ENCODE data around the gene THOC1. TPM values are rescaled to one million over a fixed set of nuclear protein-coding genes. Genes with fewer than 3 reads are reported as not detected.

THOC1 gene
- total RNA-seq, 2 donors from 2014 or later = 71.6 to 99.1 TPM

GRCh38 chr18:213966-214365, 53.9 kb downstream of the THOC1 start:
- Mint-ChIP-seq H3K27ac (no peak overlapping the region), H3K4me3 (no peak overlapping the region), H3K4me1 (no peaks in the 10 kb centered on the region), H3K9me3 (no peaks in the 10 kb centered on the region), H3K27me3 (no peaks in the 10 kb centered on the region), H3K36me3 (ENCODE audit: low read depth) (peaks cover 99% of the 10 kb centered on the region)
- ATAC-seq (replicated peaks) = no peak

DNA sequence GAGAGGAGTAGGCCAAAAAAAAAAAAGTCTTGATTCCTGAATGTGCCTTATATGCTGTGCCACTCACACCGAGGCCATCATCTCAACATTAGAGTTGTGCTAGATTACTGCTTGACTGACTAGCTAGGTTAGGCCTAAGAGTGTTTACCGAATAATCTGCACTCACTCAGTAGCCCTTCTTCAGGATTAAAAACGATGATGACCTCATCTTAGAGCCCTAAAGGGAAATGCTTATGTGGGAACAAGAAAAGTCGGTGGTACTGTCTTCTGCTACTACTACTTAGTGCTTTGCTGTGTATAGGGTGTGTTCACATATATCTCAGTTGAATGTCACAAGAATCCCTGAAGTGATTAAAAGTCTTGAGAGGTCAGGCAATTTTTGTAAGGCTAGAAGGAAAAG, 54.3 kb downstream of the THOC1 start:
- H3K4me1 Mint-ChIP-seq = no peaks in the 10 kb centered on the region
- H3K9me3 Mint-ChIP-seq = no peaks in the 10 kb centered on the region
- H3K36me3 Mint-ChIP-seq (ENCODE audit: low read depth) = peaks cover 100% of the 10 kb centered on the region
- no peak overlapping the region for H3K4me3 Mint-ChIP-seq
- no peak for ATAC-seq (replicated peaks)
- H3K27me3 Mint-ChIP-seq = no peaks in the 10 kb centered on the region
- H3K27ac Mint-ChIP-seq = no peak overlapping the region

DNA sequence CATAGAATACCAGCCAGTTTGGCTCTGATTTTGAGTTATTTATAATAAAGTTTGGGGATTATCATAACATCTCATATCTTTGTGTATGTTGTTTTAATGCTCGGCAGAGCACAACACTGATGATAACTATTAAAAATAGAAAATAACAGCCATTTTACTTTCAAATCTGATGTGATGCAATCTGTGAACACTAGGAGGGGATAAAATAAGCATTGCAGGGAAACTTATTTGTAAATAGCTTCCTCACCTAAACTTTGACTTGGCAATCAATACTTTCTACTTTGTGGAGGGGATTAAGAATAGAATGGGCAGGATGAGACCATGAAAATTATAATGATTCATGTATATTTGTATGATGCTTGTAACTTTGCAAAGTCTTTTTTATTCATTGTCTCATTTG, 55.1 kb downstream of the THOC1 start:
- Mint-ChIP-seq H3K4me3 (no peak overlapping the region), H3K36me3 (ENCODE audit: low read depth) (peaks cover 100% of the 10 kb centered on the region), H3K27me3 (no peaks in the 10 kb centered on the region), H3K4me1 (no peaks in the 10 kb centered on the region), H3K27ac (no peak overlapping the region), H3K9me3 (no peaks in the 10 kb centered on the region)
- ATAC-seq (replicated peaks) = no peak

DNA sequence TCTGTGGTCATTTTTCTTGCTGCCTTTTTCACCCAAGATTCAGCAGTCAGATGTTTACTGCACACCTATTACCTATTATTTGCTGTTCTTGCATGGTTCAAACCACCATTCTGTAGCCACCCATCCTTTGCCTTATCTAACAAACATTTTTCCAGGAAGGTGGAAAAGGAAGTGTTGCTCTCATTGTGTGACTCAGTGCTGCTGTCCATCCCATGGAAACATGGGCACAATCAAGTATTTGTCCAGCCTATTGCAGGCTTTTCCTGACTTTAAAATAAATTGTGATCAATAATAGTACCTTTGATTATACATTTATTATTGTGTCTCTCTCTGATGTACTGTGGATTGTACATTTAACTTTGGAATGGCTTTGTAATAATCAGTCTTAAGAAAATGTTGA, 56.3 kb downstream of the THOC1 start:
- H3K4me1 Mint-ChIP-seq = no peaks in the 10 kb centered on the region
- ATAC-seq (replicated peaks) = no peak
- no peaks in the 10 kb centered on the region for H3K9me3 Mint-ChIP-seq
- no peak overlapping the region for H3K4me3 Mint-ChIP-seq
- H3K36me3 Mint-ChIP-seq (ENCODE audit: low read depth) = peaks cover 100% of the 10 kb centered on the region
- H3K27ac Mint-ChIP-seq = peak overlapping the region; percentile 16
- no peaks in the 10 kb centered on the region for H3K27me3 Mint-ChIP-seq

GRCh38 chr18:210733-211132, 57.1 kb downstream of the THOC1 start:
- Mint-ChIP-seq H3K27ac (peak overlapping the region; percentile 24), H3K27me3 (no peaks in the 10 kb centered on the region), H3K36me3 (ENCODE audit: low read depth) (peaks cover 100% of the 10 kb centered on the region), H3K9me3 (no peaks in the 10 kb centered on the region), H3K4me3 (no peak overlapping the region), H3K4me1 (no peaks in the 10 kb centered on the region)
- no peak for ATAC-seq (replicated peaks)

- Mint-ChIP-seq H3K4me1 (no peaks in the 10 kb centered on the region), H3K9me3 (no peaks in the 10 kb centered on the region), H3K36me3 (ENCODE audit: low read depth) (peaks cover 100% of the 10 kb centered on the region), H3K27me3 (no peaks in the 10 kb centered on the region), H3K4me3 (no peak overlapping the region), H3K27ac (no peak overlapping the region)
- ATAC-seq (replicated peaks) = no peak
Measured at GRCh38 chr18:210075-210474, 57.8 kb downstream of the THOC1 start.

DNA sequence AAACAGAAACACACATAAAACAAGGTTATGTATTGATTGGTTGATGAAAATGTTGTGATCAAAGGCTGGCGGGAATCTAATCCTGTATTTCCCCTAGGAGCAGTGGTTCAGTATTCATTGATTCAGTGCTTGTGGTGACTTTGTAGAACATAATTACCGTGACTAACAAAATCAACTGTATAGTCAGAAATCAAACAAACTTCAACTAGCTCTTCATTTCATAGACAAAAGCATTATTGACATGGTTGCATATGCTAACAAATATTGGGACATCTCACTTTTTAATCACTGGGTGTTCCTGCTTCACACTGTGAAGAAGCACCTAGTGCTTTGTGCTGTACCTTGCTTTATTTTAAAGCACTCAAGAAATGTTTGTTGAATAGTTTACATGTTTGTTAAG, 68.1 kb downstream of the THOC1 start:
- Mint-ChIP-seq H3K4me3 (no peak overlapping the region), H3K36me3 (ENCODE audit: low read depth) (peaks cover 88% of the 10 kb centered on the region), H3K27ac (no peak overlapping the region), H3K4me1 (no peaks in the 10 kb centered on the region), H3K9me3 (no peaks in the 10 kb centered on the region), H3K27me3 (no peaks in the 10 kb centered on the region)
- ATAC-seq (replicated peaks) = no peak

DNA sequence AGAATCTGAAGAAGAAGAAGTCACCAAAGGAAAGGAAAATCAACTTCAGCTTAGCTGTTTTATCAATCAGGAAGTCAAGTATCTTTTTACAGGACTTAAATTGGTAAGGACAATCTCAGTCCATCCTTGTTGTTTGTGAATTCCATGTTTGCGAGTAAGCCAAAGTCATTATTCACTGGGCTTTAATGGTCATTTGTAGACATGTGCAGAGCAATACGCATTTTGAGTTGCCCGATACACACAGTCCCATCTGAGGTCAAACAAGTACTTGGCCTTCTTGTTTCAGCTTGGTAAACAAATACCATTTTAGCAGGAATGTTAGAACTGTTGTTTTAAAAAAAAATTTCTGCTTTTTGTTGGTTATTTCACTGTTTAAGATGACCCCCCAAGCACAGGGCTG, 68.6 kb downstream of the THOC1 start:
- H3K27ac Mint-ChIP-seq = no peak overlapping the region
- no peaks in the 10 kb centered on the region for H3K4me1 Mint-ChIP-seq
- ATAC-seq (replicated peaks) = no peak
- no peaks in the 10 kb centered on the region for H3K27me3 Mint-ChIP-seq
- no peaks in the 10 kb centered on the region for H3K9me3 Mint-ChIP-seq
- H3K36me3 Mint-ChIP-seq (ENCODE audit: low read depth) = peaks cover 88% of the 10 kb centered on the region
- H3K4me3 Mint-ChIP-seq = no peak overlapping the region

- peaks cover 5% of the 10 kb centered on the region for H3K4me1 Mint-ChIP-seq
Measured at GRCh38 chr18:195651-196050, 72.2 kb downstream of the THOC1 start.

DNA sequence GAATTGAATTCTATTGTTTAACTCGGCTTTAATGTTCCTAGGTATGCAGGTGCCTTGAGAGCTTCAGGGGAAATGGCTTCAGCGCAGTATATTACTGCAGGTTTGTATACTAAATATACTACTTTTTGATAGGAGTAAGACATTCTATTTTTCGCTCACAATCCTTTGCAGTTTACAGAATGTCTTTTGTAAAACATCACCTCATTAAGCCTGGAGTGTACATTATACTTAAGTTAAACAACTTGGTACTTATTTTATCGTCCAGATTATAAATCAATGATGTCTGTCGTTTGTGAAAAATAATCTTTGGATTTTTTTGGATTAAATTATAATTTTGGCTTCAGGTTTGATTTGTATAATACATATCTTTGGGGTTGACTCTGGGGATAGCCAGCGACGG, 75.0 kb downstream of the THOC1 start:
- Mint-ChIP-seq H3K27ac (no peak overlapping the region), H3K27me3 (no peaks in the 10 kb centered on the region), H3K36me3 (ENCODE audit: low read depth) (peaks cover 80% of the 10 kb centered on the region), H3K9me3 (no peaks in the 10 kb centered on the region), H3K4me3 (no peak overlapping the region), H3K4me1 (peaks cover 5% of the 10 kb centered on the region)
- no peak for ATAC-seq (replicated peaks)

More at GRCh38 chr18:195651-196050, 72.2 kb downstream of the THOC1 start:
- ATAC-seq (replicated peaks) = no peak
- Mint-ChIP-seq H3K27ac (peak overlapping the region; percentile 55), H3K9me3 (no peaks in the 10 kb centered on the region), H3K27me3 (no peaks in the 10 kb centered on the region), H3K4me3 (no peak overlapping the region), H3K36me3 (ENCODE audit: low read depth) (peaks cover 79% of the 10 kb centered on the region)

DNA sequence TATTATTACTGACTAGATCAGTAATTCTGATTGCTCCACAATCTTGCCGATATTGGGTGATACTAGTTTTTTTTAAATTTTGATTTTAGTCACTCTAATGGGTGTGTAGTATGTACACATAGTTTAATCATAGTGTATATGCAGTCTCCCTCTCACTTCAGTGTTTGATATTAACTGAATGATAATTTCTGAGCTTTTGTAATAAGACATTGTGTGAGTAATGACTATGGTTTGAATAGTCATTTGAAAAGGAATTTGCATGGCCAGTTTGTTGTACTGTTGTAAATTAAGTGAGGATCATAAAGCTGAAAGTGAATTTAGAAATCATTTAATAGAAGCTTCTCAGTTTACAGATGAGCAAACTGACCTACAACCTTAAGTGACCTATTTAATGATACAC, 76.1 kb downstream of the THOC1 start:
- no peaks in the 10 kb centered on the region for H3K27me3 Mint-ChIP-seq
- no peak for ATAC-seq (replicated peaks)
- H3K9me3 Mint-ChIP-seq = no peaks in the 10 kb centered on the region
- peaks cover 80% of the 10 kb centered on the region for H3K36me3 Mint-ChIP-seq (ENCODE audit: low read depth)
- no peak overlapping the region for H3K27ac Mint-ChIP-seq
- peaks cover 5% of the 10 kb centered on the region for H3K4me1 Mint-ChIP-seq
- no peak overlapping the region for H3K4me3 Mint-ChIP-seq

GRCh38 chr18:189254-189653, 78.6 kb downstream of the THOC1 start:
- no peak overlapping the region for H3K4me3 Mint-ChIP-seq
- H3K27ac Mint-ChIP-seq = no peak overlapping the region
- peaks cover 5% of the 10 kb centered on the region for H3K4me1 Mint-ChIP-seq
- H3K27me3 Mint-ChIP-seq = no peaks in the 10 kb centered on the region
- no peaks in the 10 kb centered on the region for H3K9me3 Mint-ChIP-seq
- H3K36me3 Mint-ChIP-seq (ENCODE audit: low read depth) = peaks cover 83% of the 10 kb centered on the region
- no peak for ATAC-seq (replicated peaks)

DNA sequence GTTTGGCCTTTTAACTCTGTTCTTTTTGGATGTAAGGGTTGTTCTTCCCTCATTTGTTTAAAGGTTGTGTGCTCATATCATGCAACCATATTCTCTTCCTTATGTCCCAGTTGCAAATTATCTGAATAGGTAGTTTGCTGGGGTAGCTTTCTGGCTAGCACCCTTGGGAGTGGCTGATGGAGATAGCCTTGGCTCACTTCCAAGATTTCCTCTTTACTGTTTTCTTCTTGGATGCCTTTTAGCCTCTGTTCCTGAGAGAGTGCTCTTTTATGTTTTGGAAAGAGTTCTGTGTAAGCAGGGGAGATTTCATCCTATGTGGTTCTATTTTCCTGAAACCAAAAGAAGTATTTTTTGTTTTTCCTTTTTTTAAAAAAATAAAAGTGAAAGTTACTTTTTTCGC, 84.1 kb downstream of the THOC1 start:
- ATAC-seq (replicated peaks) = no peak
- no peaks in the 10 kb centered on the region for H3K27me3 Mint-ChIP-seq
- H3K4me3 Mint-ChIP-seq = no peak overlapping the region
- peaks cover 2% of the 10 kb centered on the region for H3K4me1 Mint-ChIP-seq
- peaks cover 97% of the 10 kb centered on the region for H3K36me3 Mint-ChIP-seq (ENCODE audit: low read depth)
- no peaks in the 10 kb centered on the region for H3K9me3 Mint-ChIP-seq
- peak overlapping the region; percentile 30 for H3K27ac Mint-ChIP-seq

- Mint-ChIP-seq H3K27ac (peak overlapping the region; percentile 26), H3K27me3 (no peaks in the 10 kb centered on the region), H3K4me1 (peaks cover 6% of the 10 kb centered on the region), H3K36me3 (ENCODE audit: low read depth) (peaks cover 95% of the 10 kb centered on the region), H3K9me3 (no peaks in the 10 kb centered on the region), H3K4me3 (no peak overlapping the region)
- ATAC-seq (replicated peaks) = no peak
Measured at GRCh38 chr18:181711-182110, 86.1 kb downstream of the THOC1 start.

DNA sequence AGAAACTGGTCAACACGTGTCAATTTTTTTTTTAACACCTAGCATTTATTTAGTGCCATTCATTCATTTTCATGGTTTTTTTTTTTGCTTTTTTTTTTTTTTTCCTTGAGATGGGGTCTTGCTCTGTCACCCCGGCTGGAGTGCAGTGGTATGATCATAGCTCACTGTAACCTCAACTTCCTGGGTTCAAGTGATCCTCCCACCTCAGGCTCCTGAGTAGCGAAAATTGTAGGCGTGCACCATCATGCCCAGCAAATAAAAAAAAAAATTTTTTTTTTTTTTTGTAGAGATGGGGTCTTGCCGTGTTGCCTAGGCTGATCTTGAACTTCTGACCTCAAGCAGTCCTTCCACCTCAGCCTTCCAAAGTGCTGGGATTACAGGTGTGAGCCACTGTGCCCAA, 88.3 kb downstream of the THOC1 start:
- no peaks in the 10 kb centered on the region for H3K27me3 Mint-ChIP-seq
- peaks cover 95% of the 10 kb centered on the region for H3K36me3 Mint-ChIP-seq (ENCODE audit: low read depth)

DNA sequence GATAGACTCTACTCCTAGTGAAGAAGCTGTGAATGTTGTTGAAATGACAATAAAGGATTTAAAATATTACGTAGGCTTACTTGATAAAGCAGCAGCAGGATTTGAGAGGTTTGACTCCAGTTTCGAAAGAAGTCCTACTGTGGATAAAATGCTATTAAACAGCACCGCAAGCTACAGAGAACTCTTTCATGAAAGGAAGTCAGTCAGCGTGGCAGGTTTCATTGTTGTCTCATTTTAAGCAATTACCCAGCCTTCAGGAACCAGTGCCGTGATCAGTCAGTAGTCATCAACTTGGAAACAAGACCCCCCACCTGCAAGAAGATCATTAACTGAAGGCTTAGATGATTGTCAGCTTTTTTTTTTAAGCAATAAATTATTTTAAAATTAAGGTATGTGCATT, 95.5 kb downstream of the THOC1 start:
- no peak overlapping the region for H3K27ac Mint-ChIP-seq
- no peaks in the 10 kb centered on the region for H3K4me1 Mint-ChIP-seq
- peaks cover 95% of the 10 kb centered on the region for H3K36me3 Mint-ChIP-seq (ENCODE audit: low read depth)
- no peaks in the 10 kb centered on the region for H3K27me3 Mint-ChIP-seq
- no peaks in the 10 kb centered on the region for H3K9me3 Mint-ChIP-seq
- no peak for ATAC-seq (replicated peaks)
- H3K4me3 Mint-ChIP-seq = no peak overlapping the region

More for the DNA sequence above, 88.3 kb downstream of the THOC1 start:
- peaks cover 6% of the 10 kb centered on the region for H3K4me1 Mint-ChIP-seq
- H3K27ac Mint-ChIP-seq = no peak overlapping the region
- H3K9me3 Mint-ChIP-seq = no peaks in the 10 kb centered on the region
- no peak for ATAC-seq (replicated peaks)
- no peak overlapping the region for H3K4me3 Mint-ChIP-seq

Measured in activated T-helper 17 cell treated with anti-CD3 and anti-CD28 coated beads, Interleukin-2, amount 50 U/mL, for 72 hours (primary cell).